IMR-90 (cell line): ENCODE data around the gene DCUN1D4. TPM values are rescaled to one million over a fixed set of nuclear protein-coding genes. Genes with fewer than 3 reads are reported as not detected.

Experiments
- ATAC-seq: fragments of 200-7000 bp; cut with Tn5 transposase; 2 replicates; pipeline ENCODE4 v1.9.1; 2020; ENCODE audit warnings: low read depth, mild to moderate bottlenecking, moderate library complexity
- BruUV-seq: library from RNA; stranded (reverse); fragments of 400-500 nt; replicated peaks from 2 replicates; lab custom pipeline; 2021; lab: Mats Ljungman, UMichigan
- CTCF ChIA-PET: fragments of 300-600 bp; formaldehyde crosslinking; extraction: SDS; loops from one replicate; lab custom pipeline; 2021; ENCODE audit warnings: antibody characterized with exemption; lab: Yijun Ruan, JAX
- POLR2A ChIA-PET: fragments of 300-600 bp; sonication (Branson Sonifier 250); formaldehyde crosslinking; loops from one replicate; lab custom pipeline; 2022; ENCODE audit warnings: antibody characterized with exemption; ENCODE audit not compliant: unreplicated experiment; lab: Charles Lee
- DNase-seq: peaks from one replicate; pipeline ENCODE4 v3.0.0; 2013
- H2AFZ ChIP-seq: replicated peaks from 2 replicates; pipeline ENCODE3; 2013; ENCODE audit warnings: low read length, mild to moderate bottlenecking; ENCODE audit not compliant: poor library complexity
- H2AK5ac ChIP-seq: 2 replicates; pipeline ENCODE4 v1.6.1; 2013; ENCODE audit warnings: low read depth, low read length, inconsistent platforms
- H2AK9ac ChIP-seq: replicated peaks from 2 replicates; pipeline ENCODE3; 2013; ENCODE audit warnings: mild to moderate bottlenecking, low read depth, low read length, moderate library complexity; ENCODE audit not compliant: poor library complexity
- H2BK120ac ChIP-seq: 2 replicates; pipeline ENCODE4 v1.6.1; 2013; ENCODE audit warnings: low read depth, low read length, inconsistent platforms
- H2BK15ac ChIP-seq: 3 replicates; pipeline ENCODE4 v1.6.1; 2013; ENCODE audit warnings: low read depth, low read length, inconsistent platforms
- H2BK20ac ChIP-seq: 2 replicates; pipeline ENCODE4 v1.6.1; 2013; ENCODE audit warnings: low read depth, mild to moderate bottlenecking, inconsistent platforms, low read length, moderate library complexity
- H2BK5ac ChIP-seq: 2 replicates; pipeline ENCODE4 v1.6.1; 2013; ENCODE audit warnings: mild to moderate bottlenecking, low read depth, low read length, inconsistent platforms; ENCODE audit not compliant: poor library complexity, severe bottlenecking
- H3K14ac ChIP-seq: replicated peaks from 2 replicates; pipeline ENCODE4 v1.6.1; 2013; ENCODE audit warnings: low read depth, low read length, inconsistent platforms
- H3K18ac ChIP-seq: 2 replicates; pipeline ENCODE4 v1.6.1; 2013; ENCODE audit warnings: low read depth, low read length, control low read depth
- H3K23ac ChIP-seq: 2 replicates; pipeline ENCODE4 v1.6.1; 2013; ENCODE audit warnings: low read depth, low read length, inconsistent platforms
- H3K27ac ChIP-seq: 2 replicates; pipeline ENCODE4 v1.5.1; 2013; ENCODE audit warnings: mild to moderate bottlenecking, control low read depth, low read length; ENCODE audit not compliant: insufficient read depth
- H3K27me3 ChIP-seq: 2 replicates; pipeline ENCODE4 v1.6.1; 2013; ENCODE audit warnings: low read length; ENCODE audit not compliant: control insufficient read depth, insufficient read depth
- H3K36me3 ChIP-seq: 2 replicates; pipeline ENCODE4 v1.6.1; 2013; ENCODE audit warnings: low read length, mixed read lengths; ENCODE audit not compliant: control insufficient read depth, insufficient read depth
- H3K4ac ChIP-seq: 2 replicates; pipeline ENCODE4 v1.6.1; 2013; ENCODE audit warnings: low read depth, low read length, inconsistent platforms
- H3K4me1 ChIP-seq: 2 replicates; pipeline ENCODE4 v1.6.1; 2013; ENCODE audit warnings: low read length, mixed read lengths; ENCODE audit not compliant: control insufficient read depth, insufficient read depth
- H3K4me2 ChIP-seq: 2 replicates; pipeline ENCODE4 v1.6.1; 2013; ENCODE audit warnings: low read depth, mild to moderate bottlenecking, control low read depth, low read length, moderate library complexity
- H3K4me3 ChIP-seq: 2 replicates; pipeline ENCODE4 v1.5.1; 2013; ENCODE audit warnings: low read depth, mild to moderate bottlenecking, control low read depth, low read length, moderate library complexity; ENCODE audit not compliant: insufficient read depth
- H3K56ac ChIP-seq: 2 replicates; pipeline ENCODE4 v1.6.1; 2013; ENCODE audit warnings: low read length, inconsistent platforms; ENCODE audit not compliant: insufficient read depth; ENCODE audit errors: extremely low read depth
- H3K79me1 ChIP-seq, 2 experiments: 2 replicates each; pipeline ENCODE4 v1.6.1; 2013; ENCODE audit warnings: low read length in 2 of 2, inconsistent platforms in 1 of 2, low read depth in 1 of 2
- H3K9ac ChIP-seq: 2 replicates; pipeline ENCODE4 v1.6.1; 2013; ENCODE audit warnings: low read depth, low read length, control low read depth
- H3K9me1 ChIP-seq: 2 replicates; pipeline ENCODE4 v1.6.1; 2013; ENCODE audit warnings: low read length, inconsistent platforms; ENCODE audit not compliant: insufficient read depth
- H3K9me3 ChIP-seq: 2 replicates; pipeline ENCODE4 v1.6.1; 2013; ENCODE audit warnings: low read length; ENCODE audit not compliant: control insufficient read depth, insufficient read depth
- H4K20me1 ChIP-seq: 2 replicates; pipeline ENCODE4 v1.6.1; 2013; ENCODE audit warnings: low read length, inconsistent platforms; ENCODE audit not compliant: insufficient read depth
- H4K5ac ChIP-seq: 2 replicates; pipeline ENCODE4 v1.6.1; 2013; ENCODE audit warnings: mild to moderate bottlenecking, low read depth, low read length, control low read depth
- H4K8ac ChIP-seq, 2 experiments: 2 replicates each; pipeline ENCODE4 v1.6.1; 2013; ENCODE audit warnings: low read depth in 2 of 2, low read length in 2 of 2, control low read depth in 1 of 2, inconsistent platforms in 1 of 2
- H4K91ac ChIP-seq: 2 replicates; pipeline ENCODE4 v1.6.1; 2013; ENCODE audit warnings: low read depth, low read length, inconsistent platforms; ENCODE audit not compliant: insufficient read depth
- MAZ ChIP-seq: IDR thresholded peaks from 2 replicates; pipeline ENCODE4 v1.6.1; 2012; ENCODE audit warnings: low read depth, mild to moderate bottlenecking, low read length, improper control_type of control experiment, moderate library complexity, borderline replicate concordance
- MXI1 ChIP-seq: IDR thresholded peaks from 2 replicates; pipeline ENCODE4 v1.6.1; 2012; ENCODE audit warnings: low read depth, mild to moderate bottlenecking, low read length, moderate library complexity, borderline replicate concordance
- NFE2L2 ChIP-seq: fragments of 150-350 bp; IDR thresholded peaks from 2 replicates; pipeline ENCODE4 v1.6.1; 2016; ENCODE audit warnings: low read depth, mild to moderate bottlenecking, low read length
- RCOR1 ChIP-seq: IDR thresholded peaks from 2 replicates; pipeline ENCODE4 v1.6.1; 2012; ENCODE audit warnings: mild to moderate bottlenecking, low read length, improper control_type of control experiment; ENCODE audit not compliant: insufficient replicate concordance
- RFX5 ChIP-seq: IDR thresholded peaks from 2 replicates; pipeline ENCODE4 v1.8.0; 2012; ENCODE audit warnings: low read depth, mild to moderate bottlenecking, low read length, moderate library complexity
- SMC3 ChIP-seq: fragments of 150-350 bp; IDR thresholded peaks from 2 replicates; pipeline ENCODE4 v1.6.1; 2016; ENCODE audit warnings: low read depth, mild to moderate bottlenecking, antibody characterized with exemption, low read length, moderate library complexity
- USF2 ChIP-seq: fragments of 150-350 bp; IDR thresholded peaks from 2 replicates; pipeline ENCODE4 v1.6.1; 2017; ENCODE audit warnings: mild to moderate bottlenecking, antibody characterized with exemption, low read length, low read depth
- WGBS, 2 experiments: methylation state at CpG; one replicate each; pipeline versions ENCODE4 v1.1.5 to v1.1.7; 2013; ENCODE audit warnings: missing lambda C conversion rate in 2 of 2; ENCODE audit not compliant: insufficient read length in 1 of 2; ENCODE audit errors: extremely low coverage in 2 of 2; 5-methylcytosine and 5-hydroxymethylcytosine counted together
- dilution Hi-C: fragments of 300-500 bp; cut with HindIII; formaldehyde crosslinking; loops from one replicate; pipeline ENCODE4 v1.14.3; 2018; ENCODE audit warnings: low sequenced_read_pairs; ENCODE audit not compliant: unreplicated experiment
- in situ Hi-C: fragments of 300-500 bp; cut with MboI; formaldehyde crosslinking; loops from 3 replicates; pipeline ENCODE4 v1.14.3; 2019; ENCODE audit warnings: low sequenced_read_pairs, inconsistent platforms, mixed read lengths
- intact Hi-C: fragments of 100-400 bp; cut with micrococcal nuclease; formaldehyde crosslinking; loops from 2 replicates; pipeline ENCODE4 v1.10.0; 2022
- polyA plus RNA-seq, 3 experiments: library from polyadenylated mRNA; depleted of rRNA; stranded (reverse); fragments of >200 nt; gene quantifications; 2 replicates each; pipeline ENCODE4 v1.2.3, GENCODE V29; 2012; ENCODE audit warnings: low replicate concordance in 1 of 3
- total RNA-seq: library from RNA; depleted of rRNA; stranded (reverse); fragments of >200 nt; gene quantifications from 2 replicates; pipeline ENCODE4 v1.2.3, GENCODE V29; 2012
- TF ChIP-seq, protein P1 (sequence below): conservative IDR thresholded peaks from 2 replicates; pipeline ENCODE4 v1.5.1; 2012; ENCODE audit warnings: mild to moderate bottlenecking, low read depth, low read length, improper control_type of control experiment
- TF ChIP-seq, protein P2 (sequence below): fragments of 150-350 bp; IDR thresholded peaks from 2 replicates; pipeline ENCODE4 v1.6.1; 2016; ENCODE audit warnings: low read depth, mild to moderate bottlenecking, low read length, moderate library complexity, borderline replicate concordance

The DCUN1D4 gene
- total and polyA plus RNA-seq, 2 of the 4 experiments (the other 2 are of a cell fraction): 31.0 to 44.3 TPM

- Histone ChIP-seq H3K14ac (no peak overlapping the region), H3K4me3 (no peak overlapping the region), H3K79me1 (peaks cover 4% of the 10 kb centered on the region in 2 experiments; a peak in 2 of 4 replicates), H3K27ac (no peak overlapping the region), H2AK5ac (no peak overlapping the region), H3K9me1 (peaks cover 3% of the 10 kb centered on the region; the same call in 1 of the 2 replicates), H3K9ac (no peak overlapping the region), H3K4me1 (peaks cover 4% of the 10 kb centered on the region; the same call in 1 of the 2 replicates), H3K9me3 (no peaks in the 10 kb centered on the region), H2BK120ac (no peak overlapping the region), H3K23ac (no peak overlapping the region), H3K56ac (no peak overlapping the region), H2BK15ac (no peak overlapping the region), H2AK9ac (no peak overlapping the region), H4K20me1 (no peaks in the 10 kb centered on the region), H3K18ac (no peak overlapping the region), H3K27me3 (no peaks in the 10 kb centered on the region), H2BK20ac (no peak overlapping the region), H3K4ac (no peak overlapping the region), H2AFZ (no peak overlapping the region), H2BK5ac (no peak overlapping the region), H4K8ac (no peak overlapping the region), H3K4me2 (no peak overlapping the region), H4K5ac (no peak overlapping the region), H4K91ac (no peak overlapping the region), H3K36me3 (peaks cover 25% of the 10 kb centered on the region)
- CTCF ChIA-PET: no interaction called here
- POLR2A ChIA-PET: no interaction called here
- dilution Hi-C loops (no loop called here), in situ Hi-C loops (loop anchor here (10.0 kb wide), 1 partner anchor 141 kb away; the partner anchor contains the start of gene SGCB), intact Hi-C loops (loop anchor here (1.0 to 2.0 kb wide), 2 partner anchors 133 to 278 kb away; no protein-coding TSS in a partner anchor)
- DNase-seq: peak; percentile 35
- no CpG with 5 or more reads among the region's 1 CpG for WGBS, 2 experiments
- TF ChIP-seq MAZ (no peak), MXI1 (no peak), RFX5 (no peak), NFE2L2 (no peak), USF2 (no peak), RCOR1 (no peak), SMC3 (no peak)
- TF ChIP-seq, protein P1, sequence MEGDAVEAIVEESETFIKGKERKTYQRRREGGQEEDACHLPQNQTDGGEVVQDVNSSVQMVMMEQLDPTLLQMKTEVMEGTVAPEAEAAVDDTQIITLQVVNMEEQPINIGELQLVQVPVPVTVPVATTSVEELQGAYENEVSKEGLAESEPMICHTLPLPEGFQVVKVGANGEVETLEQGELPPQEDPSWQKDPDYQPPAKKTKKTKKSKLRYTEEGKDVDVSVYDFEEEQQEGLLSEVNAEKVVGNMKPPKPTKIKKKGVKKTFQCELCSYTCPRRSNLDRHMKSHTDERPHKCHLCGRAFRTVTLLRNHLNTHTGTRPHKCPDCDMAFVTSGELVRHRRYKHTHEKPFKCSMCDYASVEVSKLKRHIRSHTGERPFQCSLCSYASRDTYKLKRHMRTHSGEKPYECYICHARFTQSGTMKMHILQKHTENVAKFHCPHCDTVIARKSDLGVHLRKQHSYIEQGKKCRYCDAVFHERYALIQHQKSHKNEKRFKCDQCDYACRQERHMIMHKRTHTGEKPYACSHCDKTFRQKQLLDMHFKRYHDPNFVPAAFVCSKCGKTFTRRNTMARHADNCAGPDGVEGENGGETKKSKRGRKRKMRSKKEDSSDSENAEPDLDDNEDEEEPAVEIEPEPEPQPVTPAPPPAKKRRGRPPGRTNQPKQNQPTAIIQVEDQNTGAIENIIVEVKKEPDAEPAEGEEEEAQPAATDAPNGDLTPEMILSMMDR: no peak
- TF ChIP-seq, protein P2, sequence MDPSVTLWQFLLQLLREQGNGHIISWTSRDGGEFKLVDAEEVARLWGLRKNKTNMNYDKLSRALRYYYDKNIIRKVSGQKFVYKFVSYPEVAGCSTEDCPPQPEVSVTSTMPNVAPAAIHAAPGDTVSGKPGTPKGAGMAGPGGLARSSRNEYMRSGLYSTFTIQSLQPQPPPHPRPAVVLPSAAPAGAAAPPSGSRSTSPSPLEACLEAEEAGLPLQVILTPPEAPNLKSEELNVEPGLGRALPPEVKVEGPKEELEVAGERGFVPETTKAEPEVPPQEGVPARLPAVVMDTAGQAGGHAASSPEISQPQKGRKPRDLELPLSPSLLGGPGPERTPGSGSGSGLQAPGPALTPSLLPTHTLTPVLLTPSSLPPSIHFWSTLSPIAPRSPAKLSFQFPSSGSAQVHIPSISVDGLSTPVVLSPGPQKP: no peak
- no peak; the same call in 1 of the 2 replicates for ATAC-seq
- BruUV-seq: no TSS peak
Measured at GRCh38 chr4:51894059-51894645, 51.2 kb downstream of the DCUN1D4 start.
